IMR-90 (cell line): ENCODE data around the gene RUNDC3A.

Experiments used
- CHD1 ChIP-seq: IDR thresholded peaks from 2 replicates; pipeline ENCODE4 v1.6.1; 2012; ENCODE audit warnings: low read depth, low read length, improper control_type of control experiment
- SMC3 ChIP-seq: fragments of 150-350 bp; IDR thresholded peaks from 2 replicates; pipeline ENCODE4 v1.6.1; 2016; ENCODE audit warnings: low read depth, mild to moderate bottlenecking, antibody characterized with exemption, low read length, moderate library complexity

DNA sequence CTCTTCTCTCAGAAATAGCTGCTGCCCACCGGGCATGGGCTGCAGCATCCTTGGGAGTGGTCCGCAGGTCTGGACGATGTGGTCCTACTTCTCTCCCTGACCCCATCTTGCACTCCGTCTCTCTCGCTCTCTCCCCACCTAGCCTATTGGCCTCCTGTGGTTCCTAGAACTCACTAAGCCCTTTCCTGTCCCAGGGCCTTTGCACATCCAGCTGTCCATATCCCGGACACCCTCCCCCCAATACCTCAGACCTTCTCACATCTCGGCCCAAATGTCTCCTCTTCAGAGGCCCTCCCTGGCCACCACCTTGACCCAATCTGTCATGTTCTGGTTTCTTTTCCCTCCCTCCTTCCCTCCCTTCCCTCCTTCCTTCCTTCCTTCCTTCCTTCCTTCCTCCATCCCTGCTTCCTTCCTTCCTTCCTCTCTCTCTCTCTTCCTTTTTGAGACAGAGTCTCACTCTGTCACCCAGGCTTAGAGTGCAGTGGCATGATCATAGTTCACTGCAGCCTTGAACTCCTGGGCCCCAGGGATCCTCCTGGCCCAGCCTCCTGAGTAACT, 45.0 kb upstream of the RUNDC3A start:
- TF ChIP-seq SMC3 (no peak), CHD1 (no peak)
